NT2/D1 (cell line): Measurements from ENCODE around the gene DNAAF1.
A peak's percentile ranks its signal among the peaks of the same experiment; 100 is the strongest.

Source experiments
- DNase-seq: peaks from one replicate; pipeline ENCODE4 v3.0.0-alpha.2; 2011; ENCODE audit warnings: low read depth, low spot score
- H3K27me3 ChIP-seq: 2 replicates; pipeline ENCODE4 v1.6.0; 2011; ENCODE audit warnings: mild to moderate bottlenecking; ENCODE audit not compliant: insufficient read length, insufficient read depth
- H3K36me3 ChIP-seq: 2 replicates; pipeline ENCODE4 v1.6.1; 2011; ENCODE audit warnings: mild to moderate bottlenecking, low read length, mixed read lengths; ENCODE audit not compliant: insufficient read depth, insufficient read length
- H3K4me1 ChIP-seq: 2 replicates; pipeline ENCODE4 v1.5.1; 2011; ENCODE audit not compliant: insufficient read depth, insufficient read length
- H3K4me3 ChIP-seq: 2 replicates; pipeline ENCODE4 v1.5.1; 2011; ENCODE audit warnings: low read depth; ENCODE audit not compliant: insufficient read length
- H3K9ac ChIP-seq: 2 replicates; pipeline ENCODE4 v1.6.0; 2011; ENCODE audit warnings: low read depth; ENCODE audit not compliant: insufficient read length
- H3K9me3 ChIP-seq: 2 replicates; pipeline ENCODE4 v1.5.1; 2011; ENCODE audit warnings: mild to moderate bottlenecking, low read length; ENCODE audit not compliant: insufficient read depth
- SUZ12 ChIP-seq: IDR thresholded peaks from 2 replicates; pipeline ENCODE4 v1.6.1; 2011; ENCODE audit not compliant: insufficient read length, insufficient read depth; ENCODE audit errors: extremely low read depth
- YY1 ChIP-seq: IDR thresholded peaks from 2 replicates; pipeline ENCODE4 v1.6.1; 2011; ENCODE audit not compliant: insufficient read length, insufficient read depth
- ZNF274 ChIP-seq: IDR thresholded peaks from 2 replicates; pipeline ENCODE4 v1.6.1; 2011; ENCODE audit warnings: mild to moderate bottlenecking, low read depth, low read length

Gene DNAAF1

GRCh38 chr16:84155226-84155625 lies 10.1 kb downstream of the DNAAF1 start:
- no peak overlapping the region for H3K4me3 ChIP-seq
- H3K9ac ChIP-seq = no peak overlapping the region
- DNase-seq = no peak
- TF ChIP-seq ZNF274 (no peak), YY1 (no peak), SUZ12 (no peak)
- H3K4me1 ChIP-seq = peaks cover 4% of the 10 kb centered on the region
- no peaks in the 10 kb centered on the region for H3K27me3 ChIP-seq
- H3K9me3 ChIP-seq = no peaks in the 10 kb centered on the region
- no peaks in the 10 kb centered on the region for H3K36me3 ChIP-seq

GRCh38 chr16:84155771-84156170 lies 10.7 kb downstream of the DNAAF1 start:
- H3K4me1 ChIP-seq = peaks cover 4% of the 10 kb centered on the region
- H3K4me3 ChIP-seq = no peak overlapping the region
- no peak overlapping the region for H3K9ac ChIP-seq
- TF ChIP-seq ZNF274 = no peak
- no peak for TF ChIP-seq YY1
- no peak for TF ChIP-seq SUZ12
- H3K36me3 ChIP-seq = no peaks in the 10 kb centered on the region
- no peaks in the 10 kb centered on the region for H3K27me3 ChIP-seq
- DNase-seq = no peak
- no peaks in the 10 kb centered on the region for H3K9me3 ChIP-seq

GRCh38 chr16:84156342-84156784 lies 11.3 kb downstream of the DNAAF1 start:
- H3K27me3 ChIP-seq = no peaks in the 10 kb centered on the region
- no peaks in the 10 kb centered on the region for H3K36me3 ChIP-seq
- H3K4me1 ChIP-seq = peaks cover 4% of the 10 kb centered on the region
- TF ChIP-seq SUZ12 (no peak), YY1 (no peak), ZNF274 (no peak)
- H3K9ac ChIP-seq = no peak overlapping the region
- H3K9me3 ChIP-seq = no peaks in the 10 kb centered on the region
- H3K4me3 ChIP-seq = no peak overlapping the region
- no peak for DNase-seq

- Histone ChIP-seq H3K9ac (no peak overlapping the region), H3K27me3 (no peaks in the 10 kb centered on the region), H3K36me3 (no peaks in the 10 kb centered on the region), H3K4me1 (peaks cover under 1% of the 10 kb centered on the region), H3K4me3 (no peak overlapping the region), H3K9me3 (no peaks in the 10 kb centered on the region)
- TF ChIP-seq YY1 = no peak
- no peak for TF ChIP-seq ZNF274
- no peak for TF ChIP-seq SUZ12
- DNase-seq = no peak
These were observed 13.9 kb downstream of the DNAAF1 start for GRCh38 chr16:84159007-84159406.

- TF ChIP-seq SUZ12 (no peak), YY1 (no peak), ZNF274 (no peak)
- Histone ChIP-seq H3K9me3 (no peaks in the 10 kb centered on the region), H3K36me3 (no peaks in the 10 kb centered on the region), H3K4me1 (no peaks in the 10 kb centered on the region), H3K27me3 (no peaks in the 10 kb centered on the region), H3K9ac (no peak overlapping the region), H3K4me3 (no peak overlapping the region)
- DNase-seq = no peak
These were observed 14.7 kb downstream of the DNAAF1 start for GRCh38 chr16:84159800-84160199.

- no peaks in the 10 kb centered on the region for H3K36me3 ChIP-seq
- H3K4me1 ChIP-seq = peaks cover 3% of the 10 kb centered on the region
- H3K9ac ChIP-seq = no peak overlapping the region
- no peaks in the 10 kb centered on the region for H3K9me3 ChIP-seq
- no peak overlapping the region for H3K4me3 ChIP-seq
- no peaks in the 10 kb centered on the region for H3K27me3 ChIP-seq
- DNase-seq = no peak
- TF ChIP-seq YY1 = no peak
- TF ChIP-seq ZNF274 = no peak
- no peak for TF ChIP-seq SUZ12
These were observed 15.9 kb downstream of the DNAAF1 start for GRCh38 chr16:84161037-84161436.

GRCh38 chr16:84161801-84162200 lies 16.7 kb downstream of the DNAAF1 start:
- DNase-seq = no peak
- Histone ChIP-seq H3K36me3 (no peaks in the 10 kb centered on the region), H3K4me1 (peaks cover 3% of the 10 kb centered on the region), H3K27me3 (no peaks in the 10 kb centered on the region), H3K9ac (no peak overlapping the region), H3K4me3 (no peak overlapping the region), H3K9me3 (no peaks in the 10 kb centered on the region)
- TF ChIP-seq SUZ12 (no peak), YY1 (no peak), ZNF274 (no peak)

- DNase-seq = no peak
- TF ChIP-seq SUZ12 (no peak), YY1 (no peak), ZNF274 (no peak)
- no peak overlapping the region for H3K4me3 ChIP-seq
- no peaks in the 10 kb centered on the region for H3K36me3 ChIP-seq
- H3K9me3 ChIP-seq = no peaks in the 10 kb centered on the region
- no peaks in the 10 kb centered on the region for H3K27me3 ChIP-seq
- peaks cover 6% of the 10 kb centered on the region for H3K4me1 ChIP-seq
- peak overlapping the region; percentile 47 for H3K9ac ChIP-seq
These were observed 20.6 kb downstream of the DNAAF1 start for GRCh38 chr16:84165746-84166145.
